ENCODE measurements around the gene ITGB1BP2.
"Not testable (repeated sequence)": the region's sequence is repeated elsewhere in the genome, so short reads cannot be mapped to it uniquely, and the experiment has no call there.

ITGB1BP2 gene

DNA sequence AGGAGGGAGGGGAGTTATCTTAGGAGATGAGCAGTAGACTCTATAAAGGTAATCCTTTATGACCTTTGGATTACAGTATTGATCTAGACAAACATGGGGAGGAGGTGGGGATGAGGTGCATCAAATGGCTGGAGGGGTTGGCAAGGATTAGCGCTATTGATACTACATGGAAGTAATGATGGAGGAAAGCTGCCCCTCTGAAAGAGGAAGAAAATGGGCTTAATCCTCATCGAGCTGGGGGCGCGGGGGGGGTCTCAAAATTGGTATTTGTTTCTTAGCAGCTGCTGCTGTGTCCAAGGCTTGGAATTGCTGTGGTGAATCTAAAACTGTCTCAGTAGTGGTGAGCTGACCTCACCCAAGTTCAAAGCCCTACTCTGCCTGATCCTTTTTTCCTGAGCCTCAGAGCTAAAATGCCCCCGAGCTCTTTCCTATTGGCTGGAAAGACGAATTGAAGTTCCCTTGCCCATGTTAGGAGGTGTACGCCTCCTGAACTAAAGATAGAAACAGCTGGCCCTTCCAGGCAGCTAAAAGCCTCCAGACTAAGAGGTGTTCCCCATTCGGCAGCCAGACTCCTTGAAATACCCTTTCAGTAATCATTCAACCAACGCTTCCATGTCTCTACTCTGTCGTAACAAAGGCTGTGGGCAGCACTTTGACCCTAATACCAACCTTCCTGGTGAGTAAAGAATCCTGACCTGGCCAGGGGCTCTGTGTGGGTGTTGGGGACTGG lies at the start of gene ITGB1BP2:
Gene ITGB1BP2 (plus strand): TSS at position 556 of the 730 bp plus-strand sequence. CDS start 57 bp downstream, at position 613.
- peak; percentile 20 for DNase-seq

DNA sequence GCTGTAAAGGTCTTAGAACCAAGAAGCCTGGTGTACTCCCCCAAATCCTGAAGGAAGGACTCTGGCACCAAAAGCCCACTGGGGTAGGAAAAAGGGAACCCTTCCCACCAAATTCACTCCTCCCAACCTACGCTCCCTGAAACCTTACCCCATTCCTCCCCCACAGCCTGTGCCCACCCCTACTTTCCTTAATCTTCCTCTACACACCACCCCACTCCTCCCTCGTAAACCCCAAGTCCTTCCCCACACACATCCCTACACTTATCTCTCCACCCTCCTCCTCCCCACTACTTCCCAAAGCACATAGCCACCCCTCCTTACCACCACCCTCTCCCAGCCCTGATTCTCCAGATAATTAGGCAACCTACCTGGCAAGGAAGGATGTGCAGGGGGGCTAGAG lies 49.3 kb upstream of the ITGB1BP2 start:
- no peak for DNase-seq

DNA sequence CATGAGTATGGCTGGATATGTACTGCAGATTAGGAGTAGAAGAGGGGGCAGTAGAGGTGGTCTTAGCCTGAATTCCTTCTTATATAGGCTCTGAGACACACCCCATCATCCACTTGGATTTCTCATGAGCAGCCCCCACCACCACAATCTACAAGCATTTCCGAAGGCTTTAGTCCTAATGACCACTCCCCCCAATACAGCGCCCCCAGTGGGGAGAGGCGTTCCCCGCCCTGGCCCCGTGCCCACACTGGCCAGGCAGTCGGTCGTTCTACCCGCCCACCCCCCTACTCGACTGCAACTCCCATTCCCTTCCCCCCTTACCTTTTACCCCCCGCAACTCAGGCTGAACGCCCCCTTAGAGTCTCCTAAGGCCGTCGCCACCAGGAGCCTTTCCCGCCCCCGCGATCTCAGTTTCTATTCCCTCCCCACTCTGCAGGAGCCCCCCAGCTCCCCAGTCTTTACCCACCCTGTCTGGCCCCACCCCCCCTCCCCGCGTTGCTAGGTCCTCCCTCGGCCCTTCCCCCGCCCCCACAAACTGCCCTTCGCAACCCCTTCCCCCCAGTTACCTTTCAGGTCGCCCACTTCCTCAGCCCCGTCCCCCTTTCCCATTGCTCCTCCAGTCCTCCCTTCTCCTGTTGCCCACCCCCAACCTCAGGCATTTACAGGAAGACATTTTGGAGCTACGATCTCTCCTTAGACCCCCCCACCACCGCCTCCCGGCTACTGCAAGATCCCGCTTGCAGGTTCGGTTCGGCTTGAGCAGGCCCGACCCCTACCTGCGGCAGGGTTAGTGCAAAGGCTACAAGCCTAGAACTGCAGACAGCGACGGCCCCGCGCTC lies 48.1 kb upstream of the ITGB1BP2 start:
- DNase-seq, result peak; percentile 65

DNA sequence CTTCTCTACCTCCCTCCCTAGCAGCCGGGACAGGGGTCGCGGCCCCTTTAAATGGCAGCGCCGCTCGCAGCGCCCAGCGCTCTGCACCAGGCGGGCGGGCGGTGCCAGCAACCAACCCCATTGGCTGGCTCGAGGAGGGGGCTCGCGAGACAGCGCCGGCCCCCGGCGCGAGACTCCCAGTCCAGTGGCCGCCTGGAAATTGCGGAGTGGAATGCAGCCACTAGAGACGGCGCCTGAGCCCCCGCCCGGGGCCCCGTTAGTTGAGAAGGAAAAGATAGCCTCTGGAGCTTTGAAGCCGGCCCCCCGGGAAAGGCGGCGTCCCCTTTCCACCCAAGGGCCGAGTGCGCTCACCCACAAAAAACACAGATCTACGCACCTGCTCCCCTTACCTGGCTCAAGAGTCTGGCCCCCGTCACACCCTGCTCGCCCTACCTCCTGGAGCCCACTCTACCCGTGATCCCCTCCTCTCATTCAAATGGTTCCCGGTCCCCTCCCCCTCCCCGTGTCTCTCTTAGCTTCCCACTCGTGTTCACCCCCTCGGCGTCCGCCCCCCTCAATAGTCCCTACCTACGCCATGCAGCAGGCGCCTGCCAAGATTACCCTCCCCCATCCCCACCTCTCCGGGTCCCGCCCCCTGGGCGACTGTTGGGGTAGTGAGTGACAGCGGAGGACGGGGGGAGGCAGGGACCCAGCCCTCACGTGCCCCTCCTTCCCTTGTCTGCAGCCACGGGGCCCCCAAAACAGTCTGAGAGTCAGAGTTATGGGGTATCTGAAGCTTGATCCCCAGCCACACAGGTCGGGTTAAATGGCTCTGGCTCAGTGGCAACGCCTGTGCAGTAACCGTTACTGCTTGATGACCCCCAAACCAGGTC lies 47.2 kb upstream of the ITGB1BP2 start, which contains the start of gene ZMYM3:
Gene ZMYM3 (minus strand): TSS at position 49 of the 872 bp plus-strand sequence. CDS start 885 bp downstream, outside the sequence.
- DNase-seq, result peak; percentile 91

DNA sequence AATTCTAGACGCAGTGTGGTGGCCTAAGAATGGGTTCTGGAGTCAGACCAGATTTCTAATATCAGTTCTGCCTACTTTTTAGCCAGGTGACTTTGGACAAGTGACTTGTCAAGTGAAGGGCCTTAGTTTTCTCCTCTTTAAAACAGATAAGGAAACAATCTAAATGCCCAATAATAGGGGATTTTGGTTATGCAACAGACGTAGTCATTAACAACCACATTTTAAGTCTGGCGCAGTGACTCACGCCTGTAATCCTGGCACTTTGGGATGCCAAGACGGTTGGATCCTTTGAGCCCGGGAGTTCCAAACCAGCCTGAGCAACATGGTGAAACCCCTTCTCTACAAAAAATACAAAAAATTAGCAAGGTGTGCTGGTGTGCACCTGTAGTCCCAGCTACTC lies 45.5 kb upstream of the ITGB1BP2 start:
- DNase-seq, result no peak

DNA sequence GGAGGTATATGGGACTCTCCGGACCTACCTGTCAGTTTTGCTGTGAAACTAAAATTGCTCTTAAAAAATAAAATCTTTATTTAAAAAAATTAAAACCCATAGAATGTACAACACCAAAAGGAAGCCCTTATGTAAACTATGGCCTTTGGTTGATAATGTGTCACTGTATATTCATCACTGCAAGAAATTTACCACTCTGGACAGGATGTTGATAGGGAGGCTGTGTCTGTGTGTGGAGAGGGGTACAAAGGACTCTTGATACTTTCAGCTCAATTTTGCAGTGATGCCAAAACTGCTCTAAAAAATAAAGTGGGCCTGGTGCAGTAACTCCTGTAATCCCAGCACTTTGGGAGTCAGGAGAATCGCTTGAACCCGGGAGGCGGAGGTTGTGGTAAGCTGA lies 44.7 kb upstream of the ITGB1BP2 start:
- no peak for DNase-seq

DNA sequence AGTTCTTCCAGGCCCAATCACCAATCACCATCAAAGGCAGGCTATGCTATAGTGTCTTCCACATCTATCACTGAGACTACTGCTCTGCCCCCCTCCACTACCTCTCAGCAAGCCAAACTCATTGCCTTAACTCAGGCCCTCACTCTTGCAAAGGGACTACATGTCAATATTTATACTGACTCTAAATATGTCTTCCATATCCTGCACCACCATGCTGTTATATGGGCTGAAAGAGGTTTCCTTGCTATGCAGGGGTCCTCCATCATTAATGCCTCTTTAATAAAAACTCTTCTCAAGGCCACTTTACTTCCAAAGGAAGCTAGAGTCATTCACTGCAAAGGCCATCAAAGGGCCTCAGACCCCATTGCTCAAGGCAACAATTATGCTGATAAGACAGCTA lies 32.9 kb upstream of the ITGB1BP2 start:
- not testable (repeated sequence) for DNase-seq

DNA sequence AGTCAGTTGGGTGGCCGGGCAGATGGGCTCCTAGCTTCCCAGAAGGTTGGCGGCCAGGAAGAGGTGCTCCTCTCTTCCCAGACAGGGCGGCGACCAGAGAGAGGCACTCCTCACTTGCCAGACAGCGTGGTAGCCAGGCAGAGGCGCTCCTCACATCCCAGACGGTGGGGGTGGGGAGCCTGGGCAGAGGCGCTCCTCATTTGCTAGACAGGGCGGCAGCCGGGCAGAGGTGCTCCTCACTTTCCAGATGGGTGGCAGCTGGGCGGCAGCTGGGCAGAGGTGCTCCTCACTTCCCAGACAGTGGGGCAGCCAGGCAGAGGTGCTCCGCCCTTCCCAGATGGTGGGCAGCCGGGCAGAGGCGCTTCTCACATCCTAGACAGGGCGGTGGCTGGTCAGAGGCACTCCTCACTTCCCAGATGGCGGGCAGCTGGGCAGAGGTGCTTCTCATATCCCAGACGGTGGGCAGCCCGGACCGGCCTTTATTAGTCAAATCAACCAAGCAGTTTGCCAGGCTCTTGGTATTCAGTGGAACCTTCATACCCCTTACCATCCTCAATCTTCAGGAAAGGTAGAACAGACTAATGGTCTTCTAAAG lies 31.7 kb upstream of the ITGB1BP2 start:
- no peak for DNase-seq

DNA sequence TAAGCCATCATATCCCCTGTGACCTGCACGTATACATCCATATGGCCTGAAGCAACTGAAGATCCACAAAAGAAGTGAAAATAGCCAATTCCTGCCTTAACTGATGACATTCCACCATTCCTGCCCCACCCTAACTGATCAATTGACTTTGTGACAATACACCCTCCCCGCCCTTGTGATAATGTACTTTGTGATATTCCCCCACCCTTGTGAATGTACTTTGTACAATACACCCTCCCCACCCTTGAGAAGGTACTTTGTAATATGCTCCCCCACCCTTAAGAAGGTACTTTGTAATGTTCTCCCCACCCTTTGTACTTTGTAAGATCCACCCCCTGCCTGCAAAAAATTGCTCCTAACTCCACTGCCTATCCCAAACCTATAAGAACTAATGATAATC lies 29.2 kb upstream of the ITGB1BP2 start:
- not testable (repeated sequence) for DNase-seq

DNA sequence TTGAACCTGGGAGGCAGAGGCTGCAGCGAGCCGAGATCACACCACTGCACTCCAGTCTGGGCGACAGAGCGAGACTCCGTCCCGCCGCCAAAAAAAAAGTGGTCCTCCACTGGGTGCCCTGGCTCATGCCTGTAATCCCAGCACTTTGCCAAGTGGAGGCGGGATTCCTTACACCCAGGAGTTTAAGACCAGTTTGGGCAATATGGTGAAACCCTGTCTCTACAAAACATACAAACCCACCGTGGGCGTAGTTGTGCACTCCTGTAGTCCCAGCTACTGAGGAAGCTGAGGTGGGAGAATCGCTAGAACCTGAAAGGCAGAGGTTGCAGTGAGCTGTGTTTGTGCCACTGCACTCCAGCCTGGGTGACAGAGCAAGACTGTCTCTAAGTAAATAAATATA lies 20.2 kb upstream of the ITGB1BP2 start:
- DNase-seq, result not testable (repeated sequence)

DNA sequence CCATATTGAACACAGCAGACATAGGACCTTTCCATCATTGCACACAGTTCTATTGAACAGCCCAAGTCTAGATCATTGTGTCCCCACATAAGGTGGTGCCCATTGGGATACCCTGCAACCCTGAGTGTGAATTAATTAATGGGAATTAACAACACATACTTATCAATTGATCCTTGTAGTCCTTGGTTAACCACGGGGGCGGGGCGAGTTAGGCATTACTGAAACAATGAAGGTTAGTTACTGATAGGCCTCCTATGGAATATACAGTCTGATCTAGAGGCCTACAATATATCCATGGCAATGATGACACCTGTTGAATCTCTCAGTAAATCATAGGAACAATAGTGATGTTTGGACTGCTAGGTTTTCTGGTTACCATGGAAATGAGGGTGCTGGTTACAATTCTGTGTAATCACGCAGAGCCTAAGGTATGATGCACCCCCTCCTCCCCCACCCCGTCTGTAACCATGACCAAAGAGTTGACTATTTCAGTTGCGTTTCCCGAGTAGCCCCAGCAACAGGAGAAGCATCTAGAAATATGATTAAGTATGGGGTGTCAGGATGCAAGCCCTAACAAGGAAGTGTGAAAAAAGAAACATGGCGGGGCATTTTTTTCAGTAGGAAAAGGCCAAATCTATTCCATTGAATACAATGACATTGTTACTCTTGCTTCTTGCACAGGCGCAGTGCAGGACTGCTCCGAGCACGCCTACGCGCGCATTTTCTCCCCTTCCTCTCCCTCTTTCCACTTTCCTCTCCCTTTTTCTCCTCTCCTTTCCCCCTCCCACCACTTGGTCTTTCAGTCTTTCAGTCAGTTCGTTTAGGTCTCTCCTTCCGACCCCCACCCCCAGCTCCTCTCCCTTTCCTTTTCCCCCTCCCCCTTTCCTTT lies 18.8 kb upstream of the ITGB1BP2 start:
- DNase-seq, result no peak

DNA sequence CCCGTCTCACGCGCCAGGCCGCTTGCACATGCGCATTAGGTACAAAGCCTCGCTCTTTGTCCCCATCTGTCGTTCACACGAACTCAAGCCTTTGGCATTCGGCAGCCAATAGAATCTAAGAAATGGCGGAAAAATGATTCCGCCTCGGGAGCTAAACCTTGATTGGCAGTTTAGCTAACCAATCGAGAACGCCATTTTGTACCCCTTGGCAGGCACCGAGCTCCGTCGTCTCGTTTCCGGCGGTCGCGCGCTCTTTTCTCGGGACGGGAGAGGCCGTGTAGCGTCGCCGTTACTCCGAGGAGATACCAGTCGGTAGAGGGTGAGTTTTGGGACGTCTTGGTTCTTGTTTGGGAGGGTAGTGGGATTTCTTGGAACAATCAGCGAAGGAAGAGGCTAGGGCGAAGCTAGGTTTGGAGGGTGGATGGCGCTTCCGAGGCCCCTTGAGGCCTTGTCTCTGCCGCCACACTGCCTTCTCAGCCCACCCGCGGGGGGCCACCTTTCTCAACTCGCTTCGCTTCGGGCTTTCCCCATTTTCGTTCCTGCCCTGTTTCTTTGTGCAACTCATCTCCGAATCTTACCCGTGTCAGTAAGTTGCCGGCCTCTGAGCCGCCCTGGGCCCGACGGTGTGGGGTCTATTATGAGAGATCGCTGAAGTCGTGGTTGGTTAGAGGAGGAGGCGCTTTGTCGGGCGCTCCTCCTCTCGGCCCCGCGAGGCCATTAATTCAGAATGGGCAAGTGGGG lies 18.0 kb upstream of the ITGB1BP2 start, which contains the start of gene NONO:
Gene NONO (plus strand): TSS at position 233 of the 741 bp plus-strand sequence. CDS start 7,003 bp downstream, outside the sequence.
- peak; percentile 99 for DNase-seq

DNA sequence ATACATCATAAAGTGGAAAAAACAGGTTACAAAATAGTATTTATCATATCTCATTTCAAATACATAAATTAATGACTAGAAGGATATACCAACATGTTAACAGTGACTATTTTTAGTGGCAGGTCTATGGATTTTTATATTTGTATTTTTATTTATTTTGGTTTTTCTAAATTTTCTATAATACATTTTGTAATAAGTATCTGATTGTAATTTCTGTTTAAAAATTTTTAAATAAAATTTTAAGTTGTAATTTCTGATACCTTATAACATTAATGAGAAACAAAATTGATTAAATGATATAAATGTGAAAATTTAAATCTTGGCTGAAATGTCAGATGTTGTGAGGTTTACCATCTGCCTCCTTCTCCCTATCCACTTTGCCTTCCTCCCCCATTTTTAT lies 15.6 kb upstream of the ITGB1BP2 start:
- DNase-seq, result no peak

DNA sequence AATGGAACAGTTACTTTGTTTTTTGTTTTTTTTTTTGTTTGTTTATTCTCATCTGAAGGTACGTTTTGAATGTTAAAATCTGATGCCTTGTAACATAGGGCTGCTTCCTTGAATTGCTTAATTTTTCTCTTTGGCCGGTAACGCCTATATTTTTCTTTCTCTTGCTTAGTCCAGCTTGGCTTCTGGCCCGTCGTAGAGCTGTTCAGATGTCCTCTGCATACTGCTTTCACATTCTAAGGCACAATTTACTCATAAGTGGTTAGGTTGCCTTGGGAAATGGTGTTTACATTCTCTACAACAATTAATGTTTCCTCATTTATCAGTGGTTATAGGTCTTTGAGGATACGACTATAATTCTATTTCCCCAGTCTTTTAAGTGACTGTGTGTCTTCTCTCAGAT lies 10.2 kb upstream of the ITGB1BP2 start:
- DNase-seq, result no peak

DNA sequence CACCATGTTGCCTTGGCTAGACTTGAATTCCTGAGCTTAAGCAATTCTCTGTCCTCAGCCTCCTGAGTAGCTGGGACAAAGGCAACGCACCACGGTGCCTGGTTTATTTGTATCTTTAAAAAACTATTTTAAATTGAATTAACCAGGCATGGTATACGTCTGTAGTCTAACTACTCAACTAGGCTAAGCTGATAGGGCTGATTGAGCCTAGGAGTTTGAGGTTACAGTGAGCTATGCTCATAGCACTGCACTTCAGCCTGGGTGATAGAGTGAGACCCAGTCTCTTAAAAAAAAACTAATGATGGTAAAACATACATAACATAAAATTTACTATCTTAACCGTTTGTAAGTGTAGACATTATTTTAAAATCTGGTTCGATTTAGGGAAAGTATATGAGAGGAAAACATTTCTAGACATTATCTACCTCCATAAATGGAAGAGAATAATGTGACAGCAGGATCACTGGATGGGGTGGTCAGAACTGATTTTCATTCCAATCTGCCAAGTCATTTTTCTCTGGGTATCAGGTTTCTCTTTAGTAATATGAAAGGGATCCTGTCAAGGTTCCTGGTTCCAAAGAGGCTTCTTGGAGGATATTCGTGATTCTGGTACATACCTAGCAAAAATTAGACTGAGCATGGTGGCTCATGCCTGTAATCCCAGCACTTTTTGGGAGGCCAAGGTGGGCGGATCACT lies 8.7 kb upstream of the ITGB1BP2 start:
- no peak for DNase-seq

DNA sequence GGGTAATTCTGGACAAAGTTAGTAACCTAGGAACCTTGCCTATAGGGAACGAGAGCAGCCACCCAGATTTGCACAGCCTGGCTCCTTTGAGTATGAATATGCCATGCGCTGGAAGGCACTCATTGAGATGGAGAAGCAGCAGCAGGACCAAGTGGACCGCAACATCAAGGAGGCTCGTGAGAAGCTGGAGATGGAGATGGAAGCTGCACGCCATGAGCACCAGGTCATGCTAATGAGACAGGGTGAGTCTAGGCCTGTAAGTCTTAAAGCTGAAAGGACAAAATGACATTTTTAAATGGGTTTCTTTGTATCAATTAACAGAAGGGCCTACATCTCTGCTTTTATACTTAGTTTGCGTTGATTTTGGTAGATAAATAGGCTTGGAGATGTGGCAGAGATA lies 4.7 kb upstream of the ITGB1BP2 start:
- no peak for DNase-seq

DNA sequence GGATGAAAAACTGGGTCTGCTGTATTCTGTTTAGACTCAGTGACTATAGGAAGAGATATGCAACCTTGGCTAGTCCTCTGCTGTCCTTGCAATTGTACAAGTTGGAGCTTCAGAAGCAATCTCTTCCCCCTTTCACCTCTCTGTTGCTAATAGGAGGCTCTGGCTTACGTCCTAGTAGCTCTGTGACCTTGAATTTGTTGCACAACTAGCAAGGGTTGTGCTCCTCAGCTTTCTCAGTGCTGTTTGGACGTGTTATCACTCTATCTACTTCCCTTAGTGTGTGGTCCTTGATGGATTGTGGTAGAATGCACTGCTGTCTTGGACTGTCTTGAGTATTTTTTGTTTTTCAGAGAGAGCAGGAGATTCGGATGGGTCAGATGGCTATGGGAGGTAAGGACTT lies 3.4 kb upstream of the ITGB1BP2 start:
- no peak for DNase-seq

DNA sequence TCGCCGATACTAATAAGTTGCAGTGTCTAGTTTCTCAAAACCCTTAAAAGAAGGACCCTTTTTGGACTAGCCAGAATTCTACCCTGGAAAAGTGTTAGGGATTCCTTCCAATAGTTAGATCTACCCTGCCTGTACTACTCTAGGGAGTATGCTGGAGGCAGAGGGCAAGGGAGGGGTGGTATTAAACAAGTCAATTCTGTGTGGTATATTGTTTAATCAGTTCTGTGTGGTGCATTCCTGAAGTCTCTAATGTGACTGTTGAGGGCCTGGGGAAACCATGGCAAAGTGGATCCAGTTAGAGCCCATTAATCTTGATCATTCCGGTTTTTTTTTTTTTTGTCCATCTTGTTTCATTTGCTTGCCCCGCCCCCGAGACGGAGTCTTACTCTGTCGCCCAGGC lies 1.5 kb upstream of the ITGB1BP2 start:
- not testable (repeated sequence) for DNase-seq

DNA sequence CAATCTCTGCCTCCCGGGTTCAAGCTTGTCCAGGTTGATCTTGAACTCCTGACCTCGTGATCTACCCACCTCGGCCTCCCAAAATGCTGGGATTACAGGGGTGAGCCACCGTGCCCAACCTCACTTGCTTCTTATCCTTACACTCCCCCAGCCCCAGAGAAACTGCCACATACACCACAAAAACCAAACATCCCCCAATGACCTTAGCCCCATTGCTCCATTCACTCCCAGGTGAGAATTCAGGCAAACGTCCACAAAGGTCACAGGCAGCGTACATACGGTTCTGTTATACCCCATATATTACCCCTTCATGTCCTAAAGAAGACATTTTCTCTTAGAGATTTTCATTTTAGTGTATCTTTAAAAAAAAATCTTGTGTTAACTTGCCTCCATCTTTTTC lies 1.1 kb upstream of the ITGB1BP2 start:
- DNase-seq, result not testable (repeated sequence)
